Activated naive CD8-positive, alpha-beta T cell treated with anti-CD3 and anti-CD28 coated beads, Interleukin-2, amount 50 U/mL, for 24 hours (primary cell): ENCODE results near the gene KIAA0319L.
A peak's percentile ranks its signal among the peaks of the same experiment; 100 is the strongest.

Experiments
- ATAC-seq: fragments of 150-1000 bp; cut with Tn5 transposase; one replicate; pipeline ENCODE4 v1.10.0; 2021
- DNase-seq: peaks from one replicate; pipeline ENCODE4 v3.0.0; 2021
- H3K27ac Mint-ChIP-seq: one replicate; pipeline ENCODE4 v1.8.0; 2021; ENCODE audit warnings: mild to moderate bottlenecking, mixed read lengths
- H3K27me3 Mint-ChIP-seq: one replicate; pipeline ENCODE4 v1.8.0; 2021; ENCODE audit warnings: mixed read lengths
- H3K36me3 Mint-ChIP-seq: one replicate; pipeline ENCODE4 v1.8.0; 2021; ENCODE audit warnings: low read depth, mixed read lengths
- H3K4me1 Mint-ChIP-seq: one replicate; pipeline ENCODE4 v1.8.0; 2021; ENCODE audit warnings: mixed read lengths
- H3K4me3 Mint-ChIP-seq: one replicate; pipeline ENCODE4 v1.8.0; 2021; ENCODE audit warnings: mild to moderate bottlenecking, moderate library complexity, mixed read lengths
- H3K9me3 Mint-ChIP-seq: one replicate; pipeline ENCODE4 v1.8.0; 2021; ENCODE audit warnings: mixed read lengths

Gene KIAA0319L

DNA sequence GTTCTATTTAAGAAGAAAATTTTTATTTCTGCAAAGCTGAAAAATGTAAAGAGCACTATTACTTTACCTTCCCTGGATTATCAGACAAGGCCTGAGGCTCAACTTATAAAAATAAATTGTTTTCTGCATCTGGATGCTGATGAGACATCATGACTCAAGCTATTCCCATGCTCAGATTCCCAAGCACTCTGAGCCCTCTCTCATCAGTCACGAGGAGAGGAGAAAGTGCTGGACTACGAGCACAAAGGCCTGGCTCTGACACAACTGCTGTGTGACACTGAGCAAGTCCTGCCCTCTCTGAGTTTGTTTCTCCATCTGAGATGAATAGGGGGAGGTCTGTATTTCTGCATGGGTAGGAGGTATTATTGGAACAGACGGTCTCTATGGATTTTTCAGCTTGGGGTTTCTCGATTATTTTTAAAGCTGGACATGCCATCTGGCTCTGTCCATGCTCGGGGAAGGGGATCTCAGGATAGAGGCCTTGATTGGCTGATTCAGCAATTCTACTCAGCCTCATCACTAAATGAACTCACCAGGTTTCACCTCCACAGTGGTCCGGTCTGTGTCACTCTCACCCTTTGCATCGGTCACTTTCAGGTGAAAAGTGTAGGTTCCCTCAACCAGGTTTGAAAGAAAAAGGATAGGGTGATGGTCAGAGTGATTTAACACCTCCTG is 107.7 kb downstream of the KIAA0319L start:
- Mint-ChIP-seq H3K4me1 (peaks cover 13% of the 10 kb centered on the region), H3K36me3 (peaks cover 7% of the 10 kb centered on the region), H3K4me3 (no peak overlapping the region), H3K27ac (no peak overlapping the region), H3K9me3 (no peaks in the 10 kb centered on the region), H3K27me3 (no peaks in the 10 kb centered on the region)
- ATAC-seq, result no peak
- DNase-seq, result no peak

DNA sequence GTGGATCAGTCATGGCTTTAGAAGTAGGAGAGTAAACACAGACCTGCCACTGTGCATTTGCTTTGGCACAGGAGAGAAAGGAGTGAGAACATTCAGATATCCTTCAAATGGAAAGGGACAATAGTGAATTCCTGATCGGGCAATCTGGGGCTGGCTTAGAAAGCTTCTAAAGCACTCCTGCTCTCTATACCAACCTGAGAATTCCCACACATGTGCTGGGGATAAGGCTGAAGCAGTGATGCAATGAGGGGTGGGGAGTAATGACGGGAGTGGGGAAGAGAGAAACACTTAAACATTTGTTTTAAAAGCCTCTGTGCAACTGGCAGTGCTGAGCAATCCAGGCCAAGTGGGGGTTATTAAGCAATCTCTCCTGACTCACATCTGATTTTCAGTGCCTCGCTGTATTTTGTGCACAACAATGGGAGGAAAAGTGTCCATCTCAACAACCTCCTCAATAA is 108.8 kb downstream of the KIAA0319L start:
- H3K4me3 Mint-ChIP-seq, result no peak overlapping the region
- no peak for DNase-seq
- H3K27ac Mint-ChIP-seq, result no peak overlapping the region
- H3K27me3 Mint-ChIP-seq, result no peaks in the 10 kb centered on the region
- H3K4me1 Mint-ChIP-seq, result peaks cover 19% of the 10 kb centered on the region
- H3K9me3 Mint-ChIP-seq, result no peaks in the 10 kb centered on the region
- ATAC-seq, result no peak
- H3K36me3 Mint-ChIP-seq, result peaks cover 7% of the 10 kb centered on the region

DNA sequence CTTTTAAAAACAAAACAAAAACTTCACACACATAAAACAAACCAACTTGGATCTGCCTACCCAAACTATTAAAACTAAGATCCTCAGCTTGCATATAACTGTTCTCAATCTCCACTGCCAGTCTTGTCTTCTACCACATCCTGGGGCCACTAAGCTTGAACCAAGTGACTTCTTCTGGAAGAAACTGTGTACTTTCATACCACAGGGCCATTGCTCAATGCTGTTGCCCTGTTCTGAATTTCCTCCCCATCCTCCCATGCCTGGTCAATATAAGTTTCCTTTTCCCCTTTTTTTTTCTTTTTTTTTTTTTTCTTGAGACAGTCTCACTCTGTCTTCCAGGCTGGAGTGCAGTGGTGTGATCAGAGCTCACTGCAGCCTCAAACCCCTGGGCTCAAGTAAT is 109.9 kb downstream of the KIAA0319L start:
- ATAC-seq, result no peak

DNA sequence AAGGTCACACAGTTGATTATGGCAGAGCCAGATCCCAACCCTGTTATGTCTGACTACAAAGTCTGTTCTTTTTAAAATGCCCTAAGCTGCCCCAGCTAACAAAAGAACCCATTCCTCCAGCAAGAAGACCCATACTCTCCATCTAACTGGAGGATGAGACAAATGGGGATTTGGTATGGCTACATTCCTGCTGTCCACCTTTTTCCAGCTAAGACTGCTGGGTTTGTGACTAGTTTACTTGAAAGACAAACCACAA is 112.8 kb downstream of the KIAA0319L start:
- no peaks in the 10 kb centered on the region for H3K9me3 Mint-ChIP-seq
- no peak overlapping the region for H3K27ac Mint-ChIP-seq
- DNase-seq (no peak), ATAC-seq (no peak)
- H3K4me3 Mint-ChIP-seq, result no peak overlapping the region
- peaks cover 16% of the 10 kb centered on the region for H3K4me1 Mint-ChIP-seq
- no peaks in the 10 kb centered on the region for H3K27me3 Mint-ChIP-seq
- peaks cover 11% of the 10 kb centered on the region for H3K36me3 Mint-ChIP-seq

More for the DNA sequence above, 109.9 kb downstream of the KIAA0319L start:
- no peaks in the 10 kb centered on the region for H3K9me3 Mint-ChIP-seq
- H3K36me3 Mint-ChIP-seq, result peaks cover 12% of the 10 kb centered on the region
- no peak for DNase-seq
- H3K27me3 Mint-ChIP-seq, result no peaks in the 10 kb centered on the region
- no peak overlapping the region for H3K27ac Mint-ChIP-seq
- H3K4me1 Mint-ChIP-seq, result peaks cover 27% of the 10 kb centered on the region
- H3K4me3 Mint-ChIP-seq, result no peak overlapping the region

DNA sequence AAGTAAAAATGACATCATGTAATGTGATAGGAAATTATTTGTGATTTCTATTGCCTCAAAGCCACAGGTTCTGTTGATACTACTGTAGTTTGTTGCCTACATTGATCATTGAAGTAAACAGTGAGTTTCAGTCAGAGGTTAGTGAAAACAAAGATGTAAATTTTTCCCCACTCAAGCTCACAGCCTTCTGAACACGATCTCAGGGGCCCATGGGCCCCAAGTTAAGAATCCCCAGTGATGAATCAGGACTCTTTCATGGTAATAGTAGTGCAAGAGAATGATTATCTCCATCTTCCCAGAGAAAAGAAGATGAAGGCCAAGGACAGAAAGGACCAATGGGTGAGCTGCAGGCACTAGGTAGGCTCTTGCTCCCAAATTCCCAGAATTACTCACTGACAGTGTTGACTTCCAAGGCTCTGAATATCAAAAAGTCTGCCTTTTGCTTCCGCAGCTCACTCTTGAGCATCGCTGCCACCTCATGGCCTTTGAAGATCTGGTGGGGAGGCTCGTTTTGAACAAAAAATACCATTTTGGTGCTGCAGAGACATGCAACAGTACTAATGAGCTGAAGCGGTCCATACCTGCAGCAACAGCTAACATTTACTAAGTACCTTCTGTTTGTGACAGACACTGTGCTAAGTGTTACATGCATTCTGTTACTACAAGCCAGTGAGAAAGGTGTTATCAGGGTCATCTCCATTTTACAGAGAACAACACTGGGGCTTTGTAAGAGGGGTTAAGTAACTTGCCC is 113.3 kb downstream of the KIAA0319L start:
- H3K27me3 Mint-ChIP-seq, result no peaks in the 10 kb centered on the region

DNA sequence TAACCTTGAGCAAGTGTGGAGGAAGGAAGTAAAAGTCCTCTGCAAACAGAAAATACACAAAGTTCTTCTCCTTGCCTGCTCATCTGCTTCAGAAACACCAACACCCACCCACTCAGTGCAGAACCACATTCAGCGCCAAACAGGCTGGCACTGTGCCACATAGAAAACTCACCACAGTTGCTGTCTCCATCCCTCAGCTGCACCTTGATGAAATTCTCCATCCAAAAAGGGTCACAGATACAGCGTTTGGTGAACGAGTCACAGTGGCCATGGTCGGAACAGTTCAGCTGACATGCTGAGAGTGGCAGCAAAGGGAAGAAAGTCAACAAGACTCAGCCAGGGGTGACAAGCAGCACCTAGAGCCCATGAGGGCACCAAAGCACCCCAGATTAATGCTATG is 114.5 kb downstream of the KIAA0319L start:
- Mint-ChIP-seq H3K27me3 (no peaks in the 10 kb centered on the region), H3K27ac (no peak overlapping the region), H3K9me3 (no peaks in the 10 kb centered on the region), H3K4me3 (no peak overlapping the region), H3K4me1 (peaks cover 16% of the 10 kb centered on the region), H3K36me3 (peaks cover 13% of the 10 kb centered on the region)
- peak; percentile 40 for DNase-seq
- peak; percentile 62 for ATAC-seq

More for the DNA sequence above, 113.3 kb downstream of the KIAA0319L start:
- H3K27ac Mint-ChIP-seq, result no peak overlapping the region
- no peak overlapping the region for H3K4me3 Mint-ChIP-seq
- no peak for DNase-seq
- no peaks in the 10 kb centered on the region for H3K9me3 Mint-ChIP-seq
- peaks cover 14% of the 10 kb centered on the region for H3K36me3 Mint-ChIP-seq
- no peak for ATAC-seq
- peaks cover 16% of the 10 kb centered on the region for H3K4me1 Mint-ChIP-seq

DNA sequence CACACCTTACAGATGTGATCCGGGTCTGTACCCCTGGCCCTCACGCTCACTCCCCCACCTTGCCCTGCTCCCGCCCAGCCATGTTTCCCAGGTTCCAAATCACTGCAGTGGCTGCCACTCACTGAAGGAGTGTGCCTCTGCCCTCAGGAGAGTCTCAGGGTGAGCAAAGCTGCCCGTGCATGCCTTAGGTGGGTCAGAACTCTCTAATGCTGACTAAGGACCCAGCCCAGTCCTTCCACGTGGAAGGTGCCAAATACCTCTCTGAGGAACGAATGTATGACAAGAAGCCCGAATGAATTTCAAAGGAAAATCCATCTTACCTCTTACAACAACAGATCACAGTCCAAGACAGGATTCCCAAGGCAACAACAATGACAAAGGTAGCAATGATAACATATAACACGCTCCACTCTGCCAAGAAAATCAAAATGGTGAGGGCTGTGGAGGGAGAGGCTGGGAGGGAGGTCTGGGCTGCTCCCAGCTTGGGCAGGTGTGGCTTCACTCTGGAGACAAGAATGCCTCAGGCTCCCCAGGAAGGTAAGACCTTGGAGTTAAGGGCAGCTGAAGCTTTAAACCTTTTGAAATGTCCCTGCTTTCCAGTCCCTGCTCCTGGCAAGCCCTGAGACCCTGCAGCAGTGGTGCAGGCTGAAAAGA is 115.2 kb downstream of the KIAA0319L start:
- Mint-ChIP-seq H3K27ac (no peak overlapping the region), H3K4me1 (peaks cover 16% of the 10 kb centered on the region), H3K36me3 (peaks cover 12% of the 10 kb centered on the region), H3K9me3 (no peaks in the 10 kb centered on the region), H3K4me3 (no peak overlapping the region), H3K27me3 (no peaks in the 10 kb centered on the region)
- DNase-seq (no peak), ATAC-seq (no peak)

DNA sequence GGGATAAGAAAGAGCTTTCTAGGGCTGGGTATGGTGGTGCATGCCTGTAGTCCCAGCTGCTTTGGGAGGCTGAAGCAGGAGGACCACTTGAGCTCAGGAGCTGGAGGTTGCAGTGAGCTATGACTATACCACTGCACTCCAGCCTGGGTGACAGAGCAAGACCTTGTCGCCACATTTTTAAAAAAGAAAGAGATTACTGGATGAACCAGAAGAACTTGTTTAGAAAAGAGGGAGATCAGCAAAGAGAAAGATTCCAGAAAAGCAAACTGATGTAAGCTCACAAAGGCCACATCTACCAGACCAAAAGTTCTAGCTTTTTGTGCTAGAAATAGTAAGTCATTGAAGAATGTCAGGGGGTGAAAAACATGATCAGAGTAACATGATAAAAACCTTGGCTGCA is 117.6 kb downstream of the KIAA0319L start:
- Mint-ChIP-seq H3K36me3 (peaks cover 13% of the 10 kb centered on the region), H3K27me3 (no peaks in the 10 kb centered on the region), H3K9me3 (no peaks in the 10 kb centered on the region), H3K4me1 (peaks cover 16% of the 10 kb centered on the region), H3K27ac (no peak overlapping the region), H3K4me3 (no peak overlapping the region)
- DNase-seq (no peak), ATAC-seq (no peak)

DNA sequence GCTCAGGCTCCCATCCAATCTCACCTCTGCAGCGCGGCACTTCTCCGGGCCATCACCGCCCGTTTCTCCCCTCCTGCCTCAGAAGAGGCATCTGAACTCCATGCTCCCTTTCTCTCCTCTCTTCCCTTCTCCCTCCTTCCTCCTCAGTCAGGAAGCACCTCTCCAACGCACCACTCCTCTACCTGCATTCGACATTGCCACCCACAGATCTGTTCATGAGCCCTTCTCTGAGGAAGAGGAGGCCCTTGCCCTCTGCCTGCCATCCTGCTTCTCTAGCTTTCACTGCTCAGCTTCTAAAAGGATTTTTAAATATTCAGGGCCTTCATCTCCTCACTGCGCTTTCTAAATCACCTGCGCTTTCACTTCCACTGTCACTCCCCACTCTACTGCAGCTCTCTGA is 120.0 kb downstream of the KIAA0319L start:
- no peaks in the 10 kb centered on the region for H3K9me3 Mint-ChIP-seq
- no peaks in the 10 kb centered on the region for H3K27me3 Mint-ChIP-seq
- H3K27ac Mint-ChIP-seq, result no peak overlapping the region
- H3K4me3 Mint-ChIP-seq, result no peak overlapping the region
- H3K36me3 Mint-ChIP-seq, result peaks cover 16% of the 10 kb centered on the region
- ATAC-seq (no peak), DNase-seq (no peak)
- peaks cover 2% of the 10 kb centered on the region for H3K4me1 Mint-ChIP-seq

DNA sequence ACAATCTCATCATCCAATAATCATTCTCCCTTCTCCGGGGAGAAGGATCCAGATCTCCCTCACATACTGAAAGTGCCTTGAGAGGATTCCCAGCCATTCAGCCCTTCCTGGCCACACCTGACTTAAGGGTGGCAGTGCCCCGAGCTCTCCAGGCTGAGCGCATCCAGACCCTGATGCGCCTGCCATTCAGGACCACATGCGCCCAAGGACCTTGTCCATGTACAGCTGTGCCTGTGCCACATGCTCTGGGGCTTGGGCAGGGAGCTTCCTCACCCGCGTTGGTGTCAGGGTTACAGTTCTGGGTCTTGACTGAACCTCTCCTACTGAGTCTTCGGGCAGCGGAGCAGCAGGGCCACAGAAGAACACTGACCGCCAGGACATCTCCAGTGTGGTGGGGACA is 121.1 kb downstream of the KIAA0319L start:
- Mint-ChIP-seq H3K9me3 (no peaks in the 10 kb centered on the region), H3K4me1 (peaks cover 8% of the 10 kb centered on the region), H3K27me3 (no peaks in the 10 kb centered on the region), H3K36me3 (peaks cover 22% of the 10 kb centered on the region), H3K4me3 (no peak overlapping the region), H3K27ac (no peak overlapping the region)
- no peak for ATAC-seq
- DNase-seq, result no peak

DNA sequence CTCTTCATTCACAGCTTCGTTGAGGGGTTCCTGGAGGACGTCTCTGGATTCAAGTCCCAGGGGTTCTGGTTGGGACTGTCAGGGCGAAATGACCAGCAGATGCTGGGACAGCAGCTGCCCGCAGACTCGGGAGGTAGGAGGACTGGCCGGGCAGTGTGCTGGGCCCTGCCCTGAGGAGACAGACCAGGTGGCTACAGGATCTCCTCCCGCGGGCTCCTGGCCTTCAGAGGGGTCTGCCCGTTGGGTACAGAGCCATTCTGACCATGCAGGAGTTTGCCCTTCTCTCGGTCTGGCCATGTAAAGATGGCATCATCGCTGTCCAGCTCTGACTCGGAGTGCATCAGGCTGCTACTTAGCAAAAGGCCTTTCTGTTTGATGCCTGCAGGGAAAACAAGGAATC is 122.5 kb downstream of the KIAA0319L start:
- no peak for ATAC-seq
- no peak for DNase-seq
- Mint-ChIP-seq H3K4me3 (no peak overlapping the region), H3K27ac (no peak overlapping the region), H3K4me1 (peaks cover 12% of the 10 kb centered on the region), H3K36me3 (peaks cover 27% of the 10 kb centered on the region), H3K9me3 (no peaks in the 10 kb centered on the region), H3K27me3 (no peaks in the 10 kb centered on the region)

DNA sequence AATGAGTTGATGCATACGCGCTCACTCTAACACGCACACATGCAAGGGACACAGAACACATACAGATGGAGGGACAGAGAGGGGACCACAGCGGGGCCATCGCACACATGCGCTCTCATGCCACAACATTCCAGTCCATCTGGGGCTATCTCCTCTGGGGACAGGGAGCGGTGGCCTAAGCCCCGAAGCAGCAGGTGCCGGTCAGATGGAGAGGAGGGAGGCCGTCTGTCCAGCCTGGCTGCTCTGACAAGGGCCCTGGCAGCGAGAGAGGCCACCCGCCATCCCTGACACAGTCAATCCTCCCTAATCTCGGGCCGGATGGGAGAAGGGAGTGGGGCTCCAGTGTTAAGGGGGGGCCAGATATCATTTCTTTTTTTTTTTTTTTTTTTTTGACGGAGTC is 123.5 kb downstream of the KIAA0319L start:
- no peaks in the 10 kb centered on the region for H3K9me3 Mint-ChIP-seq
- H3K27ac Mint-ChIP-seq, result no peak overlapping the region
- no peak for DNase-seq
- ATAC-seq, result no peak
- H3K36me3 Mint-ChIP-seq, result peaks cover 22% of the 10 kb centered on the region
- H3K4me1 Mint-ChIP-seq, result peaks cover 12% of the 10 kb centered on the region
- H3K27me3 Mint-ChIP-seq, result no peaks in the 10 kb centered on the region
- no peak overlapping the region for H3K4me3 Mint-ChIP-seq

DNA sequence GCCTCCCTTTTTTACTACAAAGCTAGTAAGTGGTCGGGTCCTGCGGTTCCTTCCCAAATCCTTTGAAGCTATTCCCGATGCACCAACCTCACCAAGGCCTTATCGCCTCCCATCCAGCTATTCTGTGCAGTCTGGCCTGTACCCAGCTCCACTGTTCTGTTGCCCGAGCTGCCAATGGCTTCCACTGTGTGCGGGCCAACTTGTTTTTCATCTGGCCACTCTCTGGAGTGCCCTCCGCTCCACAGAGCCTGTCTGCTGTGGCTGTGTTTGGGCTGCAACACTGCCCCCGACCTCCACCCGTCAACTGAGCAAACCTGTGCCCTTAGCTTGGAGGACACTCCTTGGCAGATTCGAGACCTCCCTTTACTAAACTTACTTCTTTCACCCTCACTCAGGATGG is 125.0 kb downstream of the KIAA0319L start:
- Mint-ChIP-seq H3K4me3 (no peak overlapping the region), H3K9me3 (no peaks in the 10 kb centered on the region), H3K4me1 (peaks cover 12% of the 10 kb centered on the region), H3K27me3 (no peaks in the 10 kb centered on the region), H3K36me3 (peaks cover 21% of the 10 kb centered on the region), H3K27ac (no peak overlapping the region)
- DNase-seq (no peak), ATAC-seq (no peak)

DNA sequence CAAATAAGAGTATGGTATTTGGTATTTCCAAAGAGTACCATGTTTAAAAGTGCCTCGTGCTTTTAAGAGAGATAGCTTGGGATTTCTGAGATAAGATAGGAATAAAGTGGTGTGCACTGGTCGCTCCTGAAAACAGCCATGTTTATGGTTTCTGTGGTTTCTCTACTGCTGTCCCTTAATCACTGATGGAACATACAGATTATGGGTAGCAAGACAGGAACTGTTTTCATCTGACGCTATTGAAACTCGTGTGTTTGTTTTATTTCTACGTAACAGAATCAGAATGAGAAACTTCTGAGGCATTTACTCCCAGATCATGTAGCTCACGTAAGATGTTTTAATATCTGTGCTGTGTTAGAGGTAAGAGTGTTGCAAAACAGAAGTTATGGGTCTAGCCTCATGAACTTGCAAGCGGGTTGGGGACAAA is 126.0 kb downstream of the KIAA0319L start:
- Mint-ChIP-seq H3K4me3 (no peak overlapping the region), H3K27ac (peak overlapping the region; percentile 52), H3K9me3 (no peaks in the 10 kb centered on the region), H3K27me3 (no peaks in the 10 kb centered on the region), H3K36me3 (peaks cover 21% of the 10 kb centered on the region), H3K4me1 (peaks cover 12% of the 10 kb centered on the region)
- DNase-seq (no peak), ATAC-seq (peak; percentile 29)

DNA sequence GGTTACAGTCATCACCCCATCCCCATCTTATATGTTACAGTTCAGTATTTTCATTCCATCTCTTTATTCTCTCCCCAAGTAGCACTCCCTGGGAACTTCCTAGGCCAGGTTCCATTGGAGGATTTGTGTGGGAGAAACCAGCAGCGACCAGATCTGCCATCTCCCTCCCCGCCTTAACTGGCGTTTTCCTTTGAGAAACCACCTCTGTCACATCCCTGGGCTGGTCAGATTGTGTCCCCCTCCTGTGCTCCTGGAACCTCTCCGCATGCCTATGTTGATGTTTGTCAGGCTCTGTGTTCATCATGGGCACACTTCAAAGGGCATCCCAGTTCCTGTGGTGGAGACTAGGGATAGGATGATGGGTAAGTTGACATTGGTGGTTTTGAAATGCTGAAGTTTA is 126.4 kb downstream of the KIAA0319L start:
- H3K27ac Mint-ChIP-seq, result no peak overlapping the region
- no peaks in the 10 kb centered on the region for H3K27me3 Mint-ChIP-seq
- peaks cover 21% of the 10 kb centered on the region for H3K36me3 Mint-ChIP-seq
- no peaks in the 10 kb centered on the region for H3K9me3 Mint-ChIP-seq
- DNase-seq (no peak), ATAC-seq (no peak)
- H3K4me3 Mint-ChIP-seq, result no peak overlapping the region
- H3K4me1 Mint-ChIP-seq, result peaks cover 12% of the 10 kb centered on the region
